K562 (cell line): ENCODE results near the gene ERFL. TPM values are rescaled to one million over a fixed set of nuclear protein-coding genes. Genes with fewer than 3 reads are reported as not detected.

ENCODE experiments used
- BHLHE40 ChIP-seq: IDR thresholded peaks from 2 replicates; pipeline ENCODE4 v1.6.1; 2011; ENCODE audit warnings: low read length, improper control_type of control experiment
- ETV1 ChIP-seq: fragments of 450-650 bp; conservative IDR thresholded peaks from 2 replicates; pipeline ENCODE4 v1.6.1; 2016; ENCODE audit warnings: missing genetic modification characterization, control low read depth, low read depth, missing compliant biosample characterization
- ILF3 ChIP-seq: fragments of 450-650 bp; IDR thresholded peaks from 2 replicates; pipeline ENCODE4 v1.6.1; 2018; ENCODE audit warnings: antibody characterized with exemption, mild to moderate bottlenecking, moderate library complexity, borderline replicate concordance
- KHSRP ChIP-seq: fragments of 450-650 bp; IDR thresholded peaks from 2 replicates; pipeline ENCODE4 v1.6.1; 2017
- MLLT1 ChIP-seq, 2 experiments: fragments of 450-650 bp; IDR thresholded peaks; 2 replicates each; pipeline ENCODE4 v1.6.1; 2016
- ZNF511 ChIP-seq: sonication (generic); formaldehyde crosslinking; IDR thresholded peaks from 2 replicates; pipeline ENCODE4 v1.8.0; 2022; ENCODE audit warnings: mild to moderate bottlenecking, missing genetic modification reagents
- polyA plus RNA-seq, 8 experiments: library from polyadenylated mRNA; depleted of rRNA in 4 of 8; stranded (reverse) in 5 of 8; unstranded in 3 of 8; fragments of >200 nt; fragmentation: Nextera tagmentation in 2 of 8; fragmentation: Illumina TruSeq in 1 of 8; extraction: Ambion mirVana in 2 of 8; extraction: Trizol in 1 of 8; gene quantifications; 2 replicates each; pipeline versions ENCODE4 v1.2.1 to v1.2.3, GENCODE V29; 2011 to 2014; ENCODE audit warnings: inconsistent platforms in 1 of 8, missing spikeins in 1 of 8
- total RNA-seq, 7 experiments: library from RNA; depleted of rRNA in 6 of 7; stranded (reverse); fragments of >200 nt in 6 of 7; fragmentation: Illumina TruSeq in 2 of 7; extraction: Trizol in 2 of 7; gene quantifications; 2 replicates each; pipeline versions ENCODE4 v1.2.1 to v1.2.3, GENCODE V29; 2011 to 2021; ENCODE audit warnings: low replicate concordance in 1 of 7
- TF ChIP-seq, protein P1 (sequence below), 2 experiments: fragments of 450-650 bp in 1 of 2; sonication (generic) in 1 of 2; formaldehyde crosslinking in 1 of 2; IDR thresholded peaks; 2 replicates each; pipeline versions ENCODE4 v1.7.1 to v1.9.0; 2016 to 2022; ENCODE audit warnings: inconsistent platforms in 1 of 2, mild to moderate bottlenecking in 1 of 2, missing genetic modification reagents in 1 of 2

ERFL gene
- total and polyA plus RNA-seq, 9 of the 15 experiments (the other 6 are each of a cell fraction or from before 2014, with no cell fraction given), result 0.07 to 0.75 (median 0.32) TPM; not detected in 4

- TF ChIP-seq ILF3 (no peak), ZNF511 (0 out of 2 replicates have a peak, but pooled peaks have one; percentile 33), ETV1 (tag) (peak; percentile 42), BHLHE40 (no peak), KHSRP (no peak), MLLT1 (IDR thresholded peaks at IDR 0.05) (peak in 1 of 2 experiments; percentile 66; a peak in 1 of 4 replicates)
- TF ChIP-seq, protein P1, sequence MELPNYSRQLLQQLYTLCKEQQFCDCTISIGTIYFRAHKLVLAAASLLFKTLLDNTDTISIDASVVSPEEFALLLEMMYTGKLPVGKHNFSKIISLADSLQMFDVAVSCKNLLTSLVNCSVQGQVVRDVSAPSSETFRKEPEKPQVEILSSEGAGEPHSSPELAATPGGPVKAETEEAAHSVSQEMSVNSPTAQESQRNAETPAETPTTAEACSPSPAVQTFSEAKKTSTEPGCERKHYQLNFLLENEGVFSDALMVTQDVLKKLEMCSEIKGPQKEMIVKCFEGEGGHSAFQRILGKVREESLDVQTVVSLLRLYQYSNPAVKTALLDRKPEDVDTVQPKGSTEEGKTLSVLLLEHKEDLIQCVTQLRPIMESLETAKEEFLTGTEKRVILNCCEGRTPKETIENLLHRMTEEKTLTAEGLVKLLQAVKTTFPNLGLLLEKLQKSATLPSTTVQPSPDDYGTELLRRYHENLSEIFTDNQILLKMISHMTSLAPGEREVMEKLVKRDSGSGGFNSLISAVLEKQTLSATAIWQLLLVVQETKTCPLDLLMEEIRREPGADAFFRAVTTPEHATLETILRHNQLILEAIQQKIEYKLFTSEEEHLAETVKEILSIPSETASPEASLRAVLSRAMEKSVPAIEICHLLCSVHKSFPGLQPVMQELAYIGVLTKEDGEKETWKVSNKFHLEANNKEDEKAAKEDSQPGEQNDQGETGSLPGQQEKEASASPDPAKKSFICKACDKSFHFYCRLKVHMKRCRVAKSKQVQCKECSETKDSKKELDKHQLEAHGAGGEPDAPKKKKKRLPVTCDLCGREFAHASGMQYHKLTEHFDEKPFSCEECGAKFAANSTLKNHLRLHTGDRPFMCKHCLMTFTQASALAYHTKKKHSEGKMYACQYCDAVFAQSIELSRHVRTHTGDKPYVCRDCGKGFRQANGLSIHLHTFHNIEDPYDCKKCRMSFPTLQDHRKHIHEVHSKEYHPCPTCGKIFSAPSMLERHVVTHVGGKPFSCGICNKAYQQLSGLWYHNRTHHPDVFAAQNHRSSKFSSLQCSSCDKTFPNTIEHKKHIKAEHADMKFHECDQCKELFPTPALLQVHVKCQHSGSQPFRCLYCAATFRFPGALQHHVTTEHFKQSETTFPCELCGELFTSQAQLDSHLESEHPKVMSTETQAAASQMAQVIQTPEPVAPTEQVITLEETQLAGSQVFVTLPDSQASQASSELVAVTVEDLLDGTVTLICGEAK (IDR thresholded peaks at IDR 0.05), result peak; percentile 29; the same call in 1 of the 2 replicates
- TF ChIP-seq, protein P1 (CRISPR knock-in tag; IDR thresholded peaks at IDR 0.05), result no peak
Observed at GRCh38 chr19:41939861-41940730, 11.8 kb upstream of the ERFL start (continued).
